Upper lobe of left lung (tissue), 6 donors: Measurements from ENCODE around the gene SEC16B. TPM values are rescaled to one million over a fixed set of nuclear protein-coding genes. Genes with fewer than 3 reads are reported as not detected.

Experiments used
- ATAC-seq, 2 donors: fragments of 200-7000 bp; cut with Tn5 transposase; one replicate each; pipeline ENCODE4 v1.9.1; 2022; ENCODE audit warnings: mild to moderate bottlenecking in 2 of 2, moderate library complexity in 2 of 2; ENCODE audit not compliant: low FRiP score in 2 of 2
- DNase-seq, 2 donors: peaks; one replicate each; pipeline ENCODE4 v3.0.0-alpha.2; 2019 to 2020
- H3K27ac ChIP-seq, 4 donors: fragments of 200-600 bp; sonication (generic); one replicate each; pipeline ENCODE4 v1.5.1; 2016 to 2019
- H3K27me3 ChIP-seq, 4 donors: fragments of 200-600 bp; sonication (generic); one replicate each; pipeline ENCODE4 v1.5.1; 2017 to 2019
- H3K36me3 ChIP-seq, 4 donors: fragments of 200-600 bp; sonication (generic); one replicate each; pipeline ENCODE4 v1.5.1; 2016 to 2019
- H3K4me1 ChIP-seq, 4 donors: fragments of 200-600 bp; sonication (generic); one replicate each; pipeline ENCODE4 v1.5.1; 2018 to 2019
- H3K4me3 ChIP-seq, 4 donors: fragments of 200-600 bp; sonication (generic); one replicate each; pipeline ENCODE4 v1.5.1; 2017 to 2019; ENCODE audit warnings: mild to moderate bottlenecking in 2 of 4, moderate library complexity in 1 of 4
- H3K9me3 ChIP-seq, 4 donors: fragments of 200-600 bp; sonication (generic); one replicate each; pipeline ENCODE4 v1.5.1; 2018 to 2019
- EP300 ChIP-seq, 4 donors: sonication (generic); formaldehyde crosslinking; IDR thresholded peaks; one replicate each; pipeline ENCODE4 v1.5.1; 2017; ENCODE audit warnings: antibody characterized with exemption in 4 of 4, control low read depth in 2 of 4
- POLR2A ChIP-seq, 4 donors: fragments of 450-650 bp; IDR thresholded peaks; one replicate each; pipeline ENCODE4 v1.5.1; 2016 to 2017; ENCODE audit warnings: antibody characterized with exemption in 4 of 4, mild to moderate bottlenecking in 2 of 4
- POLR2AphosphoS5 ChIP-seq, 2 donors: sonication (generic); formaldehyde crosslinking; IDR thresholded peaks; one replicate each; pipeline ENCODE4 v1.5.1; 2017; ENCODE audit warnings: antibody characterized with exemption in 2 of 2
- WGBS, 2 donors: methylation state at CpG; one replicate each; pipeline ENCODE4 v1.1.5; 2017 to 2018; 5-methylcytosine and 5-hydroxymethylcytosine counted together
- total RNA-seq, 6 donors: library from RNA; depleted of rRNA in 4 of 6; stranded (reverse); fragments of >200 nt in 4 of 6; gene quantifications; one replicate each; pipeline versions ENCODE4 v1.1.0 to v1.2.1, GENCODE V29; 2016 to 2021
- TF ChIP-seq, protein P1 (sequence below), 6 experiments: fragments of 450-650 bp in 4 of 6; fragments of 200-600 bp in 2 of 6; sonication (generic) in 2 of 6; IDR thresholded peaks; one replicate each; pipeline ENCODE4 v1.5.1; 2016 to 2019; ENCODE audit warnings: antibody characterized with exemption in 6 of 6
- donor health status: DM: no; HTN: no; CAD: no; lungs with moderate emphysema.
- donor health status: DM: no; HTN: yes; CAD: no; lungs with severe emphysema.

Gene SEC16B
- total RNA-seq, 6 donors from 2014 or later: 1.3 to 26.2 (median 3.1) TPM

DNA sequence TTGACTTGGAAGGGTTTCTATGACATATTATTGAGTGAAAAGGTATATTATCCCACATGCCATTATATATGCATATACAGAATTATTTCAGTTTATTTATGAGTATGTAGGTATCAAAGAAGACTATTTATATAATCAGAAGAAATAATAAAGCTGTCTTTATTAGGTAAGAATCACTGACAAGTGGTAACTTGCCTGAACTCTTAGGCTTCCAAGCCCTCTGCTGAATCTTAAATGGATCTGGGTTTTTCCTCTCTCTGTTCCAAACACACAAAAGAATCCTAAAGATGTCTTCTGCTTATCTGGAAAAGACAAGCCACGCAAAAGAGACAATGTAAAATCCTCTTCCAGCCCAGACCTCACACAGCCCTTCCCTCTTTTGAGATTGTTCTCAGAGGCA lies 14.9 kb upstream of the SEC16B start:
- Histone ChIP-seq H3K9me3 (peaks cover 0 to 3% (median 0%) of the 10 kb centered on the region in 4 donors), H3K4me3 (no peak overlapping the region), H3K4me1 (no peaks in the 10 kb centered on the region), H3K27ac (no peak overlapping the region), H3K27me3 (no peaks in the 10 kb centered on the region), H3K36me3 (no peaks in the 10 kb centered on the region)
- TF ChIP-seq POLR2AphosphoS5 (IDR thresholded peaks at IDR 0.05) (no peak), POLR2A (IDR thresholded peaks at IDR 0.05) (no peak)
- 78 to 84% methylated on average over 1 of the region's 1 CpG for whole genome bisulfite sequencing, 2 donors
- ATAC-seq: no peak
- DNase-seq: no peak

GRCh38 chr1:177984136-177984525 lies 14.3 kb upstream of the SEC16B start:
- 70 to 90% methylated on average over 3 of the region's 3 CpGs for WGBS, 2 donors
- Histone ChIP-seq H3K27me3 (no peaks in the 10 kb centered on the region), H3K4me3 (no peak overlapping the region), H3K4me1 (no peaks in the 10 kb centered on the region), H3K27ac (no peak overlapping the region), H3K36me3 (no peaks in the 10 kb centered on the region), H3K9me3 (no peaks in the 10 kb centered on the region)
- no peak for DNase-seq
- no peak for TF ChIP-seq POLR2A (IDR thresholded peaks at IDR 0.05)
- TF ChIP-seq, protein P1, sequence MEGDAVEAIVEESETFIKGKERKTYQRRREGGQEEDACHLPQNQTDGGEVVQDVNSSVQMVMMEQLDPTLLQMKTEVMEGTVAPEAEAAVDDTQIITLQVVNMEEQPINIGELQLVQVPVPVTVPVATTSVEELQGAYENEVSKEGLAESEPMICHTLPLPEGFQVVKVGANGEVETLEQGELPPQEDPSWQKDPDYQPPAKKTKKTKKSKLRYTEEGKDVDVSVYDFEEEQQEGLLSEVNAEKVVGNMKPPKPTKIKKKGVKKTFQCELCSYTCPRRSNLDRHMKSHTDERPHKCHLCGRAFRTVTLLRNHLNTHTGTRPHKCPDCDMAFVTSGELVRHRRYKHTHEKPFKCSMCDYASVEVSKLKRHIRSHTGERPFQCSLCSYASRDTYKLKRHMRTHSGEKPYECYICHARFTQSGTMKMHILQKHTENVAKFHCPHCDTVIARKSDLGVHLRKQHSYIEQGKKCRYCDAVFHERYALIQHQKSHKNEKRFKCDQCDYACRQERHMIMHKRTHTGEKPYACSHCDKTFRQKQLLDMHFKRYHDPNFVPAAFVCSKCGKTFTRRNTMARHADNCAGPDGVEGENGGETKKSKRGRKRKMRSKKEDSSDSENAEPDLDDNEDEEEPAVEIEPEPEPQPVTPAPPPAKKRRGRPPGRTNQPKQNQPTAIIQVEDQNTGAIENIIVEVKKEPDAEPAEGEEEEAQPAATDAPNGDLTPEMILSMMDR (IDR thresholded peaks at IDR 0.05): no peak
- TF ChIP-seq POLR2AphosphoS5 (IDR thresholded peaks at IDR 0.05): no peak
- TF ChIP-seq EP300 (IDR thresholded peaks at IDR 0.05): no peak
- ATAC-seq: peak in 1 of 2 donors; percentile 96

DNA sequence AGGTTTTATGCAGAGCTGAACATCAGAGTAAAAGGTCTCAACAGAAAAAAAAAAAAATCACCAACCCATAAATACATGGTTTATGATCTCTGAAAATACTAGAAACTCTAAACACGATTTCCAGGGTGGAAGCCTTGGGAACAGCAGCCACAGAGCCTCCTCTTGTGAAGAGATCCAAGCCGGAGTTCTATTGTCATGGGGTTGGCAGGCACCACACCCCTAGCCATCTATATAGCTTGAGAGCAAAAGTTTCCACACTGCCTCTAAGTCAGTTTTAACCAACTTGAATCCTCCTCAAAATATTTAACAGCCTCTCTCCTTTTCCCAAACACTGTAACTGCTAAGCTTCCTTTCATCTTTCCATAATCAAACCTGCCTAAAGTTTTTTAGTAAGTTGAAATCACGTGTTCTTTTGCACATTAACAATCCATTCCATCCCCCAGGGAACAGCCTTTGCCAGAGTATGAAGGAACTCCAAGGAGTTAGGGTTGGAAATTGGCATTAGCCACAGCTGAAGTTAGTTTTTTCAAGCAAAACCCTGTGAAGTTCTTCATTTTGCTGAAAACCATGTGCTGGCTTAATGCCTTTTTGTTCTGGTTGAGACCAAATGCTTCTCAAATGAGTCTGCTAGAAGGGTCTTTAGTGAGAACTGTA lies 13.8 kb upstream of the SEC16B start:
- TF ChIP-seq, protein P1 (IDR thresholded peaks at IDR 0.05): no peak
- no peaks in the 10 kb centered on the region for H3K9me3 ChIP-seq
- H3K4me1 ChIP-seq: no peaks in the 10 kb centered on the region
- H3K4me3 ChIP-seq: no peak overlapping the region
- DNase-seq (no peak), ATAC-seq (peak in 1 of 2 donors; percentile 67)
- H3K27ac ChIP-seq: no peak overlapping the region
- no peaks in the 10 kb centered on the region for H3K27me3 ChIP-seq
- 71 to 77% methylated on average over 3 of the region's 3 CpGs for WGBS, 2 donors
- no peaks in the 10 kb centered on the region for H3K36me3 ChIP-seq

GRCh38 chr1:177983077-177983476 lies 13.2 kb upstream of the SEC16B start:
- no peak overlapping the region for H3K27ac ChIP-seq
- 89 to 94% methylated on average over 5 of the region's 5 CpGs for WGBS, 2 donors
- no peak for ATAC-seq
- no peaks in the 10 kb centered on the region for H3K27me3 ChIP-seq
- no peaks in the 10 kb centered on the region for H3K9me3 ChIP-seq
- TF ChIP-seq POLR2A (IDR thresholded peaks at IDR 0.05) (no peak), POLR2AphosphoS5 (IDR thresholded peaks at IDR 0.05) (no peak), EP300 (IDR thresholded peaks at IDR 0.05) (no peak)
- TF ChIP-seq, protein P1 (IDR thresholded peaks at IDR 0.05): no peak
- no peak for DNase-seq
- no peak overlapping the region for H3K4me3 ChIP-seq
- H3K4me1 ChIP-seq: no peaks in the 10 kb centered on the region
- H3K36me3 ChIP-seq: no peaks in the 10 kb centered on the region

GRCh38 chr1:177981200-177981599 lies 11.3 kb upstream of the SEC16B start:
- no peak for DNase-seq
- WGBS, 2 donors: 83 to 95% methylated on average over 1 of the region's 1 CpG
- no peaks in the 10 kb centered on the region for H3K4me1 ChIP-seq
- ATAC-seq: no peak
- no peak overlapping the region for H3K4me3 ChIP-seq
- no peaks in the 10 kb centered on the region for H3K36me3 ChIP-seq
- TF ChIP-seq, protein P1 (IDR thresholded peaks at IDR 0.05): no peak
- TF ChIP-seq POLR2AphosphoS5 (IDR thresholded peaks at IDR 0.05) (no peak), POLR2A (IDR thresholded peaks at IDR 0.05) (no peak), EP300 (IDR thresholded peaks at IDR 0.05) (no peak)
- no peaks in the 10 kb centered on the region for H3K27me3 ChIP-seq
- no peak overlapping the region for H3K27ac ChIP-seq
- H3K9me3 ChIP-seq: no peaks in the 10 kb centered on the region
